ENCODE data around the gene ADCK1. TPM values are rescaled to one million over a fixed set of nuclear protein-coding genes. Genes with fewer than 3 reads are reported as not detected.

Gene ADCK1
- total and polyA plus RNA-seq, 9 of the 15 experiments (the other 6 are each of a cell fraction or from before 2014, with no cell fraction given) = 2.8 to 8.9 (median 4.3) TPM

GRCh38 chr14:77761205-77761931 is 38.5 kb upstream of the ADCK1 start (continued):
- TF ChIP-seq HINFP (tag; conservative IDR thresholded peaks at IDR 0.05; ENCODE audit: low read depth) (no peak), HDAC2 (IDR thresholded peaks at IDR 0.05) (no peak), ELF4 (CRISPR knock-in tag; IDR thresholded peaks at IDR 0.05) (no peak), CREM (IDR thresholded peaks at IDR 0.05; ENCODE audit: low read depth) (no peak), GTF2E2 (tag; IDR thresholded peaks at IDR 0.05) (no peak), EP400 (IDR thresholded peaks at IDR 0.05) (0 out of 2 replicates have a peak, but pooled peaks have one; percentile 9), NFATC3 (IDR thresholded peaks at IDR 0.05) (no peak), ZNF699 (CRISPR knock-in tag; IDR thresholded peaks at IDR 0.05; ENCODE audit: insufficient replicate concordance) (no peak), ZNF146 (CRISPR knock-in tag; IDR thresholded peaks at IDR 0.05; ENCODE audit: unreplicated experiment) (no peak), SRSF1 (IDR thresholded peaks at IDR 0.05; ENCODE audit: low read depth, low read length) (no peak), SPI1 (IDR thresholded peaks at IDR 0.05; ENCODE audit: borderline replicate concordance, low read depth, low read length) (no peak), SMARCC2 (IDR thresholded peaks at IDR 0.05; ENCODE audit: low read depth) (0 out of 2 replicates have a peak, but pooled peaks have one; percentile 22), NR2C2 (CRISPR knock-in tag; IDR thresholded peaks at IDR 0.05) (no peak), NR2C2 (tag; IDR thresholded peaks at IDR 0.05) (peak; percentile 62; the same call in 1 of the 2 replicates), SMARCA5 (IDR thresholded peaks at IDR 0.05) (no peak), NRF1 (conservative IDR thresholded peaks at IDR 0.05 in 1 of 2, IDR thresholded peaks at IDR 0.05 in 1 of 2) (peak; percentile 95 to 96), CBFA2T2 (conservative IDR thresholded peaks at IDR 0.05) (no peak), MLLT1 (IDR thresholded peaks at IDR 0.05) (no peak), EHMT2 (IDR thresholded peaks at IDR 0.05) (no peak)
- TF ChIP-seq, protein P1, sequence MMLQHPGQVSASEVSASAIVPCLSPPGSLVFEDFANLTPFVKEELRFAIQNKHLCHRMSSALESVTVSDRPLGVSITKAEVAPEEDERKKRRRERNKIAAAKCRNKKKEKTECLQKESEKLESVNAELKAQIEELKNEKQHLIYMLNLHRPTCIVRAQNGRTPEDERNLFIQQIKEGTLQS (IDR thresholded peaks at IDR 0.05) = 0 out of 2 replicates have a peak, but pooled peaks have one; percentile 10
- TF ChIP-seq, protein P1 (CRISPR knock-in tag; conservative IDR thresholded peaks at IDR 0.05) = no peak
- TF ChIP-seq, protein P2, sequence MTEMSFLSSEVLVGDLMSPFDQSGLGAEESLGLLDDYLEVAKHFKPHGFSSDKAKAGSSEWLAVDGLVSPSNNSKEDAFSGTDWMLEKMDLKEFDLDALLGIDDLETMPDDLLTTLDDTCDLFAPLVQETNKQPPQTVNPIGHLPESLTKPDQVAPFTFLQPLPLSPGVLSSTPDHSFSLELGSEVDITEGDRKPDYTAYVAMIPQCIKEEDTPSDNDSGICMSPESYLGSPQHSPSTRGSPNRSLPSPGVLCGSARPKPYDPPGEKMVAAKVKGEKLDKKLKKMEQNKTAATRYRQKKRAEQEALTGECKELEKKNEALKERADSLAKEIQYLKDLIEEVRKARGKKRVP (CRISPR knock-in tag; IDR thresholded peaks at IDR 0.05) = no peak
- TF ChIP-seq, protein P3, sequence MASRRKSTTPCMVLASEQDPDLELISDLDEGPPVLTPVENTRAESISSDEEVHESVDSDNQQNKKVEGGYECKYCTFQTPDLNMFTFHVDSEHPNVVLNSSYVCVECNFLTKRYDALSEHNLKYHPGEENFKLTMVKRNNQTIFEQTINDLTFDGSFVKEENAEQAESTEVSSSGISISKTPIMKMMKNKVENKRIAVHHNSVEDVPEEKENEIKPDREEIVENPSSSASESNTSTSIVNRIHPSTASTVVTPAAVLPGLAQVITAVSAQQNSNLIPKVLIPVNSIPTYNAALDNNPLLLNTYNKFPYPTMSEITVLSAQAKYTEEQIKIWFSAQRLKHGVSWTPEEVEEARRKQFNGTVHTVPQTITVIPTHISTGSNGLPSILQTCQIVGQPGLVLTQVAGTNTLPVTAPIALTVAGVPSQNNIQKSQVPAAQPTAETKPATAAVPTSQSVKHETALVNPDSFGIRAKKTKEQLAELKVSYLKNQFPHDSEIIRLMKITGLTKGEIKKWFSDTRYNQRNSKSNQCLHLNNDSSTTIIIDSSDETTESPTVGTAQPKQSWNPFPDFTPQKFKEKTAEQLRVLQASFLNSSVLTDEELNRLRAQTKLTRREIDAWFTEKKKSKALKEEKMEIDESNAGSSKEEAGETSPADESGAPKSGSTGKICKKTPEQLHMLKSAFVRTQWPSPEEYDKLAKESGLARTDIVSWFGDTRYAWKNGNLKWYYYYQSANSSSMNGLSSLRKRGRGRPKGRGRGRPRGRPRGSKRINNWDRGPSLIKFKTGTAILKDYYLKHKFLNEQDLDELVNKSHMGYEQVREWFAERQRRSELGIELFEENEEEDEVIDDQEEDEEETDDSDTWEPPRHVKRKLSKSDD (conservative IDR thresholded peaks at IDR 0.05; ENCODE audit: low read length) = no peak

All from K562 (cell line).